Activated gamma-delta T cell treated with Interleukin-2 at 50 U/mL for 16 hours (primary cell): Measurements from ENCODE around the gene CALR.
"Not testable (repeated sequence)": the region's sequence is repeated elsewhere in the genome, so short reads cannot be mapped to it uniquely, and the experiment has no call there.

Experiments
- DNase-seq: peaks from one replicate; pipeline ENCODE4 v3.0.0-alpha.2; 2020

CALR gene

GRCh38 chr19:12935071-12935470 lies 3.3 kb upstream of the CALR start:
- no peak for DNase-seq

DNA sequence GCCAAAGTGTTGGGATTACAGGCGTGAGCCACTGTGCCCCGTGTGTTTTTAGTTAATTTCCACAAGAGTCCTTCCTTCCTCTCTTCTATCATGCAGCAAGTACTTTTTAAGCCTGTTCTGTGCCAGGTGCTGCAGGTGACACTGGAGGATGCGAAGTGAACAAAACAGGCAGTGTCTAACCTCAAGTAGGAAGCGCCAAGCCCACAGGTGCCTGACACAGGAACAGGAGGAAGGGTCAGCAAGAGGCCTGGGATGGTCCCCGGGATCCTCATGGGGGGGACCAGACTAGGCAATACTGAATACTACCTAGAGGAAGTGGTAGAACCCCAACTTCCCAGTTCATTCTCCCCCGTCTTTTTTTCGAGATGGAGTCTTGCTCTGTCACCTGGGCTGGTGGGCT lies 1.8 kb upstream of the CALR start:
- DNase-seq, result no peak

GRCh38 chr19:12937093-12937926 lies 1.1 kb upstream of the CALR start:
- DNase-seq, result no peak

DNA sequence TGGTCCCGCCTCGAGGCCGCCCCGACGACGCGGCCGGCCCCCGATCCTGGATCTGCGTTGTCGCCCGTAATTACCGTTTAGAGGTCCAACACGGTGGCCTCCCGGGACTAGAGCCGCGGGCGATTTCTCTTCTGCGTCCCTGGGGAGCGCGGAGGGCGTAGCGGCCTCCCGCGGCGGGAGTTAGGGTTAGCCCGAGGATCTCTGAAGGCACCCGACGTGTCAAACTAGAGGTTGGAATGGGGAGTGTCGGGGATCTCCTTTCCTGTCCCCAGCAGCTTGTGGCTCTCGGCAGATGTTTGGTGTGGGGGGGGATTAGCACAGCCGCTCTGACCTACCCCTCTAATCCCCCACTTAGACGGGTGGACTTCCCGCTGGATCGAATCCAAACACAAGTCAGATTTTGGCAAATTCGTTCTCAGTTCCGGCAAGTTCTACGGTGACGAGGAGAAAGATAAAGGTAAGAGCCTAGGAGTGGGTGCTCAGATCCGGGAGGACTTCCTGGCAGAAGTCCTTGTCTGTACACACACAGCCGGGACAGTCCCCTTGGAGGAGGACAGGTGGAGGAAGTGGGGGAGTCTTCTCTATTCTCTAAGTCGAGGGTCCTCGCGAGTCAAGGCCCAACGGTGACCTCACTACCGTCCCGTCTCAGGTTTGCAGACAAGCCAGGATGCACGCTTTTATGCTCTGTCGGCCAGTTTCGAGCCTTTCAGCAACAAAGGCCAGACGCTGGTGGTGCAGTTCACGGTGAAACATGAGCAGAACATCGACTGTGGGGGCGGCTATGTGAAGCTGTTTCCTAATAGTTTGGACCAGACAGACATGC lies 581 bp downstream of the CALR start:
- no peak for DNase-seq

GRCh38 chr19:12939975-12940423 lies 1.6 kb downstream of the CALR start:
- no peak for DNase-seq

DNA sequence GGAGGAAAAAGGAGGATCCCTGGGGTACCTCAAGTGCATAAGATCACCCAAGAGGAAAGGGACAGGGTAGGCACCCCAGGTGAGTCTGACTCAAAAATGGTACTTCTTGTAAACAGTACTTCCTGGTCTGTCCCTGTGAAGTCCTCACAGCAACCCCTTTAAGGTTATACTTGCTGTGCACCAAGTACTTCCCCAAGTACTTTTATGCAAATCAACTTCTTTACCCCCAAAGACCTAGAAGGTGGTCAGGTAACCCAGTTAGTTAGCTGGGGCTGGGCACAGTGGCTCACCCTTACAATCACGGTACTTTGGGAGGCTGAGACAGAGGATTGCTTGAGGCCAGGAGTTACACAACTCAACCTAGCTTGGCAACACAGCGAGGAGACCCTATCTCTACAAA lies 2.5 kb downstream of the CALR start:
- DNase-seq, result no peak

- DNase-seq, result no peak
These were observed 5.1 kb downstream of the CALR start for GRCh38 chr19:12943437-12944044.

- DNase-seq, result no peak
These were observed 5.8 kb downstream of the CALR start for GRCh38 chr19:12944104-12944674.

- DNase-seq, result peak; percentile 97
These were observed 7.2 kb downstream of the CALR start, which contains the start of gene RAD23A for GRCh38 chr19:12945479-12946091. Gene RAD23A, plus strand, starts transcription at chr19:12945862. Its CDS starts 87 bp downstream, at chr19:12945949.

DNA sequence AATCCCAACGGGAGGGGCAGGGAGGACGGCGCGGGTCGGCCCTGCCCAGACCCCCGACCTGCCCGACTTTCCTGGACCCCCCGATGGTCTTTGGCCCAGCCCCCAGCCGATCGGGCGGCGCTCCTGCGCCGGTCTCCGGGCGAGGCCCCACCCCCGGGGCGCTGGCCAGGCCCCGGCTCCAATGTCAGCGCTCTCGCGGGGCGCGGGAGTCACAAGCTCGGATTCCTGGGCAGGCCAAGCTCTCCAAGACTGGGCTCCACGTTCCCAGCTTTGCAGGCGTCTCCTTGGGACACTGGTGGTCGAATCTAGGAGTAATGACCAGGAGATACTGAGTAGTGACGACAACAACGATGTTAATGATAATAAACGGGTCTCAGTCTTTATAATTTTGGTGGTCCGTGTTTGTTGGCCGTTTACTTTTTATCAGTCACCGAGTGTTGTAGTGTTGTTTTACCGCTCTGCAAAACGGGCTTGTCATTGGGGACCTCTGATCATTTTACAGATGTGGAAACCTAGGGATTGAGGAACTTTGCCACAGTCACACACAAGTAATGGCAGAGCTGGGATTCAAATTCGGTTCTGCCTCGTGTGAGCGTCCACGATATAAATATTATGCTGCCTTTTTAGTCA lies 7.8 kb downstream of the CALR start:
- peak; percentile 35 for DNase-seq

DNA sequence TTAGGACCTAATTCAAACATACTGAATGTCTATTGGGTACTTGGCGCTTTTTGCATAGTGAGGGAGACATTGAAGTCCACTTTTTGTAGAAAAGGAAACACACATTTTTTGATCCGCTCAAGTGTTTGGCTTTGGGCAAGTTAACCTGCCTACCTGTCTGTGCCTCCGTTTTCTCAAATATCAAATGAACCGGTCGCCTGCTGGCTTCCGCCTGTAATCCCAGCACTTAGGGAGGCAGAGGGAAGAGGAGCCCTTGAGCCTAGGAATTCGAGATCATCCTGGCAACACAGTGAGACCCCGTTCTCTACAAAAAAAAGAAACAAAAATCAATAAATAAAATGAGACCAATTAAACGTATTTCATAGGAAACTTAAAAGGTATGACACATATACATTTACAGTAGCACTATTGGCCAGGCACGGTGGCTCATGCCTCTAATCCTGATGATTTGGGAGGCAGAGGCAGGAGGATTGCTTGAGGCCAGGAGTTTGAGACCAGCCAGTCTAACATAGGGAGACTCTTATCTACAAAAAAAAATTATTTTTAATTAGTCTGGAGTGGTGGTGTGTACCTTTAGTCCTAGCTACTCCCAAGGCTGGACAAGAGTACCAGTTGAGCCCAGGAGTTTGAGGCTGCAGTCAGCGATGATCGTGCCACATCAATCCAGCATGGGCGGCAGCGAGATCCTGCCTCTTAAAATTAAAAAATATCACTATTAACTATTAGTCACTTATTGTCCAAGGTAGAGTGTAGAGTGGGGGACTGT lies 8.5 kb downstream of the CALR start:
- DNase-seq, result no peak

GRCh38 chr19:12947702-12948611 lies 9.5 kb downstream of the CALR start:
- no peak for DNase-seq

DNA sequence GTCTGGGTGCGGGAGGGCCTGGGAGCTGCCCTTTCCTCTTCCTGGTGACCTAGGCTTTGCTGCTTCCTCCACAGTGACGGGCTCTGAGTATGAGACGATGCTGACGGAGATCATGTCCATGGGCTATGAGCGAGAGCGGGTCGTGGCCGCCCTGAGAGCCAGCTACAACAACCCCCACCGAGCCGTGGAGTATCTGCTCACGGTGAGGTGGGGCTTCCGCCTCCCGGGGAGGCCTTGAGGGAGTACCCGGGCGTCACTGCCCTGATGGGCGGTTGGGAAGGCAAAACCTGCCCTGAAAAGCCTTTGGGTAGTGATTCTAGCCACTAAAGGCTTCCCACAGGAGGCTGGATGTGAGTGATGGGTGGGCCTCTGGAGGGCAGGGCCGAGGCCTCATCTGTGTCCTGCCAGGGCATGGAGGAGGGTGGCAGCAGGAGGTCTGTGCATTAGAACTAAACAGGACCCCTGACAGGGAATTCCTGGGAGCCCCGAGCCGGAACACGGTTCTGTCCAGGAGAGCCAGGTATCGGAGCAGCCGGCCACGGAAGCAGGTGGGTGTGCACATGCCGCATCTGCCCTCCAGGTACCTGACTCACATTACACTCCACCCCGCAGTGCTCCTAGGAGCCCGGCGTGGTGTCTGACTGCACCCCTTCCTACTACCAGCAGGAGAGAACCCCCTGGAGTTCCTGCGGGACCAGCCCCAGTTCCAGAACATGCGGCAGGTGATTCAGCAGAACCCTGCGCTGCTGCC lies 10.4 kb downstream of the CALR start:
- no peak for DNase-seq

GRCh38 chr19:12949363-12950283 lies 11.2 kb downstream of the CALR start:
- DNase-seq, result no peak

DNA sequence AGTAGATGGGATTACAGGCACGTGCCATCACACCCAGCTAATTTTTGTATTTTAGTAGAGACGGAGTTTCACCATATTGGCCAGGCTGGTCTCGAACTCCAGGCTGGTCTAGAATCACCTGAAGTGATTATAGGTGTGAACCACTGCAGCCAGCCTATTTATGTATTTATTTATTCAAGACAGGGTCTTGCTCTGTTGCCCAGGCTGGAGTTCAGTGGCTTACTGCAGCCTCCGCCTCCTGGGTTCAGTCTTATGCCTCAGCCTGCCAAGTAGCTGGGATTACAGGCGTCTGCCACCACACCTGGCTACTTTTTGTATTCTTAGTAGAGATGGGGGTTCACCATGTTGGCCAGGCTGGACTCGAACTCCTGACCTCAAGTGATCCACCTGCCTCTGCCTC lies 13.6 kb downstream of the CALR start:
- DNase-seq, result not testable (repeated sequence)

DNA sequence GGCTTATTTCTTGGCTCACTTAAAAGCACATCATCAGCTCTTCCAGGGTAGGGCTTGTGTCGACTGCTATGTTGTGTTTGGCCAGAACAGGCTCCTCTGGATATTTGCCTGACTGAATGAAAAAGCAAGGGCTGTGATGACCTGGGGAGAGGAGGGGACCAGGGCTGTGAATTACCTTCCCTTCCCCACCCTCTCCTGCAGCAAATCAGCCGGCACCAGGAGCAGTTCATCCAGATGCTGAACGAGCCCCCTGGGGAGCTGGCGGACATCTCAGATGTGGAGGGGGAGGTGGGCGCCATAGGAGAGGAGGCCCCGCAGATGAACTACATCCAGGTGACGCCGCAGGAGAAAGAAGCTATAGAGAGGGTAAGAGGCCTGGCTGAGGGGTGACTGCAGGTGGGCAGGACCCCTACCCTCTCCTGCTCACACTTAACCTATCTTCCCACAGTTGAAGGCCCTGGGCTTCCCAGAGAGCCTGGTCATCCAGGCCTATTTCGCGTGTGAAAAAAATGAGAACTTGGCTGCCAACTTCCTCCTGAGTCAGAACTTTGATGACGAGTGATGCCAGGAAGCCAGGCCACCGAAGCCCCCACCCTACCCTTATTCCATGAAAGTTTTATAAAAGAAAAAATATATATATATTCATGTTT lies 14.2 kb downstream of the CALR start:
- no peak for DNase-seq

DNA sequence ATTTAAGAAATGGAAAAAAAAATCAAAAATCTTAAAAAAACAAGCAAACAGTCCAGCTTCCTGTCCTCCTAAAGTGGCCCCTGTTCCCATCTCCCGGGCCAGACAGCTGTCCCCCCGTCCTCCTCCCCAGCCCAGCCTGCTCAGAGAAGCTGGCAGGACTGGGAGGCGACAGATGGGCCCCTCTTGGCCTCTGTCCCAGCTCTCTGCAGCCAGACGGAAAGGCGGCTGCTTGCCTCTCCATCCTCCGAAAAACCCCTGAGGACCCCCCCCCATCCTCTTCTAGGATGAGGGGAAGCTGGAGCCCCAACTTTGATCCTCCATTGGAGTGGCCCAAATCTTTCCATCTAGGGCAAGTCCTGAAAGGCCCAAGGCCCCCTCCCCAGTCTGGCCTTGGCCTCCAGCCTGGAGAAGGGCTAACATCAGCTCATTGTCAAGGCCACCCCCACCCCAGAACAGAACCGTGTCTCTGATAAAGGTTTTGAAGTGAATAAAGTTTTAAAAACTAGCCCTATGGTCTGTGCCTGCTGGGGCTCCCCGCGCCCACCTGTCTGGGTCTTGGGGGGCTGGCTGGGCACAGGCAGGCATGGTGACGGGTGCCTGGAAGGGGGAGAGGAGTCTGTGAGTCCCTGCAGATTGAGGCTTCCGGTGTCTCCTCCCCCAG lies 14.9 kb downstream of the CALR start:
- DNase-seq, result no peak
